Colonic mucosa (tissue), 4 donors: ENCODE results near the gene MRTFA. TPM values are rescaled to one million over a fixed set of nuclear protein-coding genes. Genes with fewer than 3 reads are reported as not detected.
A peak's percentile ranks its signal among the peaks of the same experiment; 100 is the strongest.

Experiments
- DNase-seq: peaks from one replicate; pipeline ENCODE4 v3.0.0-alpha.2; 2020
- H3K27ac ChIP-seq: fragments of 200-600 bp; one replicate; pipeline ENCODE4 v1.8.0; 2021
- H3K27me3 ChIP-seq: fragments of 200-600 bp; one replicate; pipeline ENCODE4 v1.8.0; 2021
- H3K36me3 ChIP-seq: fragments of 200-600 bp; one replicate; pipeline ENCODE4 v1.8.0; 2021
- H3K4me1 ChIP-seq: fragments of 200-600 bp; one replicate; pipeline ENCODE4 v1.8.0; 2021; ENCODE audit warnings: mild to moderate bottlenecking
- H3K4me3 ChIP-seq: fragments of 200-600 bp; one replicate; pipeline ENCODE4 v1.8.0; 2021
- H3K9ac ChIP-seq, 2 donors: one replicate each; pipeline ENCODE4 v1.7.0; 2013; ENCODE audit warnings: control low read depth in 2 of 2, low read depth in 2 of 2, low read length in 2 of 2
- H3K9me3 ChIP-seq: fragments of 200-600 bp; one replicate; pipeline ENCODE4 v1.8.0; 2021
- CTCF ChIP-seq: fragments of 200-600 bp; IDR thresholded peaks from one replicate; pipeline ENCODE4 v1.8.0; 2022; ENCODE audit warnings: antibody characterized with exemption, mild to moderate bottlenecking
- intact Hi-C: fragments of 100-400 bp; cut with DNase I; formaldehyde crosslinking; loops from one replicate; pipeline ENCODE4 v1.14.1; 2022
- total RNA-seq, 2 donors: library from RNA; stranded (reverse); fragmentation: NEBNext Ultra II Directional in 1 of 2; extraction: Animal tissue kit (Norgen Biotek cat#: 25700) in 1 of 2; gene quantifications; one replicate each; pipeline ENCODE4 v1.2.1, GENCODE V29; 2021
- donor health status: healthy.
- donor health status: DM: no; HTN: no; CAD: no.
- donor health status: DM: no; HTN: no; CAD: no.

MRTFA gene
- total RNA-seq, 2 donors from 2014 or later = 31.9 to 35.6 TPM

- no peak overlapping the region for H3K4me3 ChIP-seq
- TF ChIP-seq CTCF = no peak
- H3K27me3 ChIP-seq = no peaks in the 10 kb centered on the region
- intact Hi-C loops = no loop called here
- H3K36me3 ChIP-seq = no peaks in the 10 kb centered on the region
- H3K9ac ChIP-seq = no peak overlapping the region
- no peaks in the 10 kb centered on the region for H3K4me1 ChIP-seq
- no peaks in the 10 kb centered on the region for H3K9me3 ChIP-seq
- H3K27ac ChIP-seq = peak overlapping the region; percentile 53
- DNase-seq = no peak
These were observed 32.3 kb upstream of the MRTFA start for GRCh38 chr22:40668611-40669411.

GRCh38 chr22:40666151-40666848, 29.8 kb upstream of the MRTFA start:
- intact Hi-C loops = no loop called here
- DNase-seq = no peak
- H3K4me1 ChIP-seq = no peaks in the 10 kb centered on the region
- no peaks in the 10 kb centered on the region for H3K9me3 ChIP-seq
- H3K27me3 ChIP-seq = no peaks in the 10 kb centered on the region
- no peak overlapping the region for H3K4me3 ChIP-seq
- peak overlapping the region; percentile 17 for H3K27ac ChIP-seq
- TF ChIP-seq CTCF = no peak
- H3K9ac ChIP-seq = no peak overlapping the region
- no peaks in the 10 kb centered on the region for H3K36me3 ChIP-seq

- H3K27ac ChIP-seq = peak overlapping the region; percentile 17
- intact Hi-C loops = no loop called here
- no peak for TF ChIP-seq CTCF
- no peak overlapping the region for H3K4me3 ChIP-seq
- no peak for DNase-seq
- no peak overlapping the region for H3K9ac ChIP-seq
- H3K4me1 ChIP-seq = no peaks in the 10 kb centered on the region
- H3K27me3 ChIP-seq = no peaks in the 10 kb centered on the region
- no peaks in the 10 kb centered on the region for H3K9me3 ChIP-seq
- no peaks in the 10 kb centered on the region for H3K36me3 ChIP-seq
These were observed 28.8 kb upstream of the MRTFA start for GRCh38 chr22:40665312-40665711.

- no peak overlapping the region for H3K27ac ChIP-seq
- intact Hi-C loops = no loop called here
- no peaks in the 10 kb centered on the region for H3K4me1 ChIP-seq
- no peak overlapping the region for H3K9ac ChIP-seq
- H3K27me3 ChIP-seq = no peaks in the 10 kb centered on the region
- no peak for DNase-seq
- TF ChIP-seq CTCF = no peak
- no peaks in the 10 kb centered on the region for H3K36me3 ChIP-seq
- H3K9me3 ChIP-seq = no peaks in the 10 kb centered on the region
- H3K4me3 ChIP-seq = no peak overlapping the region
These were observed 25.2 kb upstream of the MRTFA start for GRCh38 chr22:40661671-40662070.

- Histone ChIP-seq H3K9me3 (no peaks in the 10 kb centered on the region), H3K4me3 (no peak overlapping the region), H3K27me3 (no peaks in the 10 kb centered on the region), H3K9ac (no peak overlapping the region), H3K27ac (no peak overlapping the region), H3K36me3 (no peaks in the 10 kb centered on the region), H3K4me1 (no peaks in the 10 kb centered on the region)
- no peak for TF ChIP-seq CTCF
- intact Hi-C loops = no loop called here
- no peak for DNase-seq
These were observed 24.2 kb upstream of the MRTFA start for GRCh38 chr22:40660730-40661129.
